HepG2 (cell line): ENCODE results near the gene ARHGAP23. TPM values are rescaled to one million over a fixed set of nuclear protein-coding genes. Genes with fewer than 3 reads are reported as not detected.

Experiments
- CBX1 ChIP-seq: IDR thresholded peaks from one replicate; pipeline ENCODE4 v1.6.1; 2016; ENCODE audit warnings: antibody characterized with exemption, low read depth
- CBX2 ChIP-seq, 2 experiments: fragments of 200-600 bp in 1 of 2; sonication (generic); formaldehyde crosslinking in 1 of 2; IDR thresholded peaks; 2 replicates each; pipeline versions ENCODE4 v1.7.0 to v1.8.1; 2018 to 2022; ENCODE audit warnings: low read depth in 2 of 2, low read length in 1 of 2, mild to moderate bottlenecking in 1 of 2, missing genetic modification reagents in 1 of 2
- CCAR2 ChIP-seq: fragments of 200-400 bp; formaldehyde crosslinking; optimal IDR thresholded peaks from 2 replicates; pipeline ENCODE3; 2018; ENCODE audit warnings: low read depth, mild to moderate bottlenecking, low read length, moderate library complexity
- NPAS2 ChIP-seq: sonication (generic); formaldehyde crosslinking; IDR thresholded peaks from 2 replicates; pipeline ENCODE4 v1.8.0; 2022; ENCODE audit warnings: mild to moderate bottlenecking, missing genetic modification reagents, borderline replicate concordance
- NRL ChIP-seq: sonication (generic); formaldehyde crosslinking; IDR thresholded peaks from 2 replicates; pipeline ENCODE4 v1.5.0; 2020; ENCODE audit warnings: missing genetic modification reagents, mild to moderate bottlenecking, moderate library complexity, borderline replicate concordance
- SMAD3 ChIP-seq: sonication (generic); formaldehyde crosslinking; IDR thresholded peaks from 2 replicates; pipeline ENCODE4 v1.4.0; 2020; ENCODE audit warnings: missing genetic modification reagents
- ZBTB38 ChIP-seq: sonication (generic); formaldehyde crosslinking; IDR thresholded peaks from 2 replicates; pipeline ENCODE4 v1.5.1; 2020; ENCODE audit warnings: mild to moderate bottlenecking, missing genetic modification reagents
- ZNF207 ChIP-seq: fragments of 450-650 bp; IDR thresholded peaks from 2 replicates; pipeline ENCODE4 v1.6.1; 2016; ENCODE audit warnings: antibody characterized with exemption, borderline replicate concordance
- ZNF335 ChIP-seq: sonication (generic); formaldehyde crosslinking; IDR thresholded peaks from 2 replicates; pipeline ENCODE4 v1.4.0; 2020; ENCODE audit warnings: missing genetic modification reagents
- ZNF430 ChIP-seq: sonication (generic); formaldehyde crosslinking; IDR thresholded peaks from 2 replicates; pipeline ENCODE4 v1.9.0; 2021; ENCODE audit warnings: mild to moderate bottlenecking, missing genetic modification reagents
- ZNF496 ChIP-seq: sonication (generic); formaldehyde crosslinking; IDR thresholded peaks from 2 replicates; pipeline ENCODE4 v1.8.1; 2023; ENCODE audit warnings: mild to moderate bottlenecking, moderate library complexity, missing genetic modification reagents; ENCODE audit not compliant: insufficient replicate concordance
- ZNF891 ChIP-seq: sonication (generic); formaldehyde crosslinking; IDR thresholded peaks from 2 replicates; pipeline ENCODE4 v1.5.0; 2020; ENCODE audit warnings: mild to moderate bottlenecking, missing genetic modification reagents
- polyA plus RNA-seq, 8 experiments: library from polyadenylated mRNA; depleted of rRNA in 3 of 8; stranded (reverse) in 7 of 8; unstranded in 1 of 8; fragments of >200 nt; fragmentation: Illumina TruSeq in 4 of 8; extraction: Trizol in 4 of 8; gene quantifications; 2 replicates each; pipeline versions ENCODE4 v1.2.1 to v1.2.3, GENCODE V29; 2011 to 2016; ENCODE audit warnings: low read depth in 4 of 8, missing spikeins in 1 of 8, mixed read lengths in 1 of 8; ENCODE audit not compliant: insufficient read depth in 1 of 8
- total RNA-seq, 5 experiments: library from RNA; depleted of rRNA; stranded (reverse); fragments of >200 nt; fragmentation: Illumina TruSeq; extraction: Trizol; gene quantifications; 2 replicates each; pipeline ENCODE4 v1.2.3, GENCODE V29; 2016; ENCODE audit warnings: low read depth in 1 of 5
- TF ChIP-seq, protein P1 (sequence below): IDR thresholded peaks from 2 replicates; pipeline ENCODE4 v1.6.1; 2016; ENCODE audit warnings: mild to moderate bottlenecking
- TF ChIP-seq, protein P2 (sequence below): sonication (generic); formaldehyde crosslinking; IDR thresholded peaks from 2 replicates; pipeline ENCODE4 v1.5.0; 2020; ENCODE audit warnings: mild to moderate bottlenecking, missing genetic modification reagents
- TF ChIP-seq, protein P3 (sequence below): sonication (generic); formaldehyde crosslinking; IDR thresholded peaks from 2 replicates; pipeline ENCODE4 v1.4.0; 2020; ENCODE audit warnings: missing genetic modification reagents
- TF ChIP-seq, protein P4 (sequence below): sonication (generic); formaldehyde crosslinking; IDR thresholded peaks from 2 replicates; pipeline ENCODE4 v1.5.1; 2020; ENCODE audit warnings: mild to moderate bottlenecking, missing genetic modification reagents, borderline replicate concordance
- TF ChIP-seq, protein P5 (sequence below): sonication (generic); formaldehyde crosslinking; IDR thresholded peaks from 2 replicates; pipeline ENCODE4 v1.5.0; 2020; ENCODE audit warnings: missing genetic modification reagents

ARHGAP23 gene
- total and polyA plus RNA-seq, 2 of the 13 experiments (the other 11 are each of a cell fraction or from before 2014, with no cell fraction given) = 0.03 TPM; not detected in 1

DNA sequence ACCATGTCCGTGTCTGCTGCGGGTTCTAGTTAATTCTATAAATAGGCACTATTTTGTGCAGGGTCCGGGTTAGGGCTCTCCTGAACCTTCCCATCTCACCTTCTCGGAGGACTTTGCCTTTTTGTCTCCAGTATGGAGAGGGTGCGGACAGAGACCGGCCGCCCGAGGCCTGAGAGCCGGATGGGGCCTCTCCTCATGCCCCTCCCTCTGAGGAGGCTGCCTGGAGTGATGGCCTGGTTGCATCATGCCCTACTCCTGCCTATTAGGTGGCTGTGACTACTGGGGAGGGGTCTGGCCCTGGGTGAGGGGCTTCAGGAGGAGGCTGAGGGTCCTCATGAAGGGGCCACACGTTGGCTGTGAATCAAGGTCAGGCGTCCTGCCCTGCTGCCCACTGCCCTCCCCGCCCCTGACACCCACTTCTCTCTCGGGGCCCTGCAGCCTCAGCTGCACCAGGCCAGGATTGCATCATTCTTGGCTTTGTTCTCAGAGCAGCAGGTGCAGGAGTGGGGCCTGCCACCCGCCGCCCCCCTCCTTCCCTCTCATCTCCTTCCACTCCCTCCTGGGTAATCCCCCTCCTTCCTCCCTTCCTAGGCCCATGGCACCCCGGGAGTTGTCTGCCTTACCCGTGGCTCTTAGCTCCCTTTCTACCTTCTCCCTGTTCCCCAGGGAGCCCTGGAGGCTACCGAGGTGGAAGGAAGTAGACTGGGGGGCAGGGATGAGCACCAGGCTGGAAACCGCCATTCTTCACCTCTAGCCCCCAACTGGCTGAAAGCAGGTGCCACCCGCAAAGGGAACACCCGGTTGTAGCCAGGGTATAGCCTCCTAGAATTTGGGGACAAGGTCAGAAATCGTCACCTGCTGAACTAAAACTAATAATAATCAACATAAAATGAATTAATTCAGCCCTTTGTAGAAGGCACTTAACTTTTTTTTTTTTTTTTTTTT is 12.7 kb upstream of the ARHGAP23 start (continued):
- TF ChIP-seq, protein P1, sequence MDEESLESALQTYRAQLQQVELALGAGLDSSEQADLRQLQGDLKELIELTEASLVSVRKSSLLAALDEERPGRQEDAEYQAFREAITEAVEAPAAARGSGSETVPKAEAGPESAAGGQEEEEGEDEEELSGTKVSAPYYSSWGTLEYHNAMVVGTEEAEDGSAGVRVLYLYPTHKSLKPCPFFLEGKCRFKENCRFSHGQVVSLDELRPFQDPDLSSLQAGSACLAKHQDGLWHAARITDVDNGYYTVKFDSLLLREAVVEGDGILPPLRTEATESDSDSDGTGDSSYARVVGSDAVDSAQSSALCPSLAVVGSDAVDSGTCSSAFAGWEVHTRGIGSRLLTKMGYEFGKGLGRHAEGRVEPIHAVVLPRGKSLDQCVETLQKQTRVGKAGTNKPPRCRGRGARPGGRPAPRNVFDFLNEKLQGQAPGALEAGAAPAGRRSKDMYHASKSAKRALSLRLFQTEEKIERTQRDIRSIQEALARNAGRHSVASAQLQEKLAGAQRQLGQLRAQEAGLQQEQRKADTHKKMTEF (CRISPR knock-in tag) = peak; percentile 43
- TF ChIP-seq ZBTB38 (no peak), NRL (CRISPR knock-in tag) (peak; percentile 41; the same call in 1 of the 2 replicates), NPAS2 (CRISPR knock-in tag) (no peak), ZNF207 (no peak), CCAR2 (peak; percentile 10), ZNF891 (peak; percentile 93), ZNF335 (peak; percentile 87), CBX1 (peak; percentile 83), CBX2 (IDR thresholded peaks at IDR 0.05; ENCODE audit: low read depth, low read length) (no peak), CBX2 (CRISPR knock-in tag; IDR thresholded peaks at IDR 0.05; ENCODE audit: low read depth) (0 out of 2 replicates have a peak, but pooled peaks have one; percentile 35), ZNF430 (no peak), ZNF496 (CRISPR knock-in tag) (no peak), SMAD3 (CRISPR knock-in tag) (peak; percentile 60; the same call in 1 of the 2 replicates)
- TF ChIP-seq, protein P2, sequence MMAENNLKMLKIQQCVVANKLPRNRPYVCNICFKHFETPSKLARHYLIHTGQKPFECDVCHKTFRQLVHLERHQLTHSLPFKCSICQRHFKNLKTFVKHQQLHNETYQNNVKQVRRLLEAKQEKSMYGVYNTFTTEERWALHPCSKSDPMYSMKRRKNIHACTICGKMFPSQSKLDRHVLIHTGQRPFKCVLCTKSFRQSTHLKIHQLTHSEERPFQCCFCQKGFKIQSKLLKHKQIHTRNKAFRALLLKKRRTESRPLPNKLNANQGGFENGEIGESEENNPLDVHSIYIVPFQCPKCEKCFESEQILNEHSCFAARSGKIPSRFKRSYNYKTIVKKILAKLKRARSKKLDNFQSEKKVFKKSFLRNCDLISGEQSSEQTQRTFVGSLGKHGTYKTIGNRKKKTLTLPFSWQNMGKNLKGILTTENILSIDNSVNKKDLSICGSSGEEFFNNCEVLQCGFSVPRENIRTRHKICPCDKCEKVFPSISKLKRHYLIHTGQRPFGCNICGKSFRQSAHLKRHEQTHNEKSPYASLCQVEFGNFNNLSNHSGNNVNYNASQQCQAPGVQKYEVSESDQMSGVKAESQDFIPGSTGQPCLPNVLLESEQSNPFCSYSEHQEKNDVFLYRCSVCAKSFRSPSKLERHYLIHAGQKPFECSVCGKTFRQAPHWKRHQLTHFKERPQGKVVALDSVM (CRISPR knock-in tag) = peak; percentile 73; the same call in 1 of the 2 replicates
- TF ChIP-seq, protein P3, sequence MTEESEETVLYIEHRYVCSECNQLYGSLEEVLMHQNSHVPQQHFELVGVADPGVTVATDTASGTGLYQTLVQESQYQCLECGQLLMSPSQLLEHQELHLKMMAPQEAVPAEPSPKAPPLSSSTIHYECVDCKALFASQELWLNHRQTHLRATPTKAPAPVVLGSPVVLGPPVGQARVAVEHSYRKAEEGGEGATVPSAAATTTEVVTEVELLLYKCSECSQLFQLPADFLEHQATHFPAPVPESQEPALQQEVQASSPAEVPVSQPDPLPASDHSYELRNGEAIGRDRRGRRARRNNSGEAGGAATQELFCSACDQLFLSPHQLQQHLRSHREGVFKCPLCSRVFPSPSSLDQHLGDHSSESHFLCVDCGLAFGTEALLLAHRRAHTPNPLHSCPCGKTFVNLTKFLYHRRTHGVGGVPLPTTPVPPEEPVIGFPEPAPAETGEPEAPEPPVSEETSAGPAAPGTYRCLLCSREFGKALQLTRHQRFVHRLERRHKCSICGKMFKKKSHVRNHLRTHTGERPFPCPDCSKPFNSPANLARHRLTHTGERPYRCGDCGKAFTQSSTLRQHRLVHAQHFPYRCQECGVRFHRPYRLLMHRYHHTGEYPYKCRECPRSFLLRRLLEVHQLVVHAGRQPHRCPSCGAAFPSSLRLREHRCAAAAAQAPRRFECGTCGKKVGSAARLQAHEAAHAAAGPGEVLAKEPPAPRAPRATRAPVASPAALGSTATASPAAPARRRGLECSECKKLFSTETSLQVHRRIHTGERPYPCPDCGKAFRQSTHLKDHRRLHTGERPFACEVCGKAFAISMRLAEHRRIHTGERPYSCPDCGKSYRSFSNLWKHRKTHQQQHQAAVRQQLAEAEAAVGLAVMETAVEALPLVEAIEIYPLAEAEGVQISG (CRISPR knock-in tag) = peak; percentile 48; the same call in 1 of the 2 replicates
- TF ChIP-seq, protein P4, sequence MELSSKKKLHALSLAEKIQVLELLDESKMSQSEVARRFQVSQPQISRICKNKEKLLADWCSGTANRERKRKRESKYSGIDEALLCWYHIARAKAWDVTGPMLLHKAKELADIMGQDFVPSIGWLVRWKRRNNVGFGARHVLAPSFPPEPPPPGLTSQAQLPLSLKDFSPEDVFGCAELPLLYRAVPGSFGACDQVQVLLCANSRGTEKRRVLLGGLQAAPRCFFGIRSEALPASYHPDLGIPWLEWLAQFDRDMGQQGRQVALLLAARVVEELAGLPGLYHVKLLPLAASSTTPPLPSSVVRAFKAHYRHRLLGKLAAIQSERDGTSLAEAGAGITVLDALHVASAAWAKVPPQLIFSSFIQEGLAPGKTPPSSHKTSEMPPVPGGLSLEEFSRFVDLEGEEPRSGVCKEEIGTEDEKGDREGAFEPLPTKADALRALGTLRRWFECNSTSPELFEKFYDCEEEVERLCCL (CRISPR knock-in tag) = no peak
- TF ChIP-seq, protein P5, sequence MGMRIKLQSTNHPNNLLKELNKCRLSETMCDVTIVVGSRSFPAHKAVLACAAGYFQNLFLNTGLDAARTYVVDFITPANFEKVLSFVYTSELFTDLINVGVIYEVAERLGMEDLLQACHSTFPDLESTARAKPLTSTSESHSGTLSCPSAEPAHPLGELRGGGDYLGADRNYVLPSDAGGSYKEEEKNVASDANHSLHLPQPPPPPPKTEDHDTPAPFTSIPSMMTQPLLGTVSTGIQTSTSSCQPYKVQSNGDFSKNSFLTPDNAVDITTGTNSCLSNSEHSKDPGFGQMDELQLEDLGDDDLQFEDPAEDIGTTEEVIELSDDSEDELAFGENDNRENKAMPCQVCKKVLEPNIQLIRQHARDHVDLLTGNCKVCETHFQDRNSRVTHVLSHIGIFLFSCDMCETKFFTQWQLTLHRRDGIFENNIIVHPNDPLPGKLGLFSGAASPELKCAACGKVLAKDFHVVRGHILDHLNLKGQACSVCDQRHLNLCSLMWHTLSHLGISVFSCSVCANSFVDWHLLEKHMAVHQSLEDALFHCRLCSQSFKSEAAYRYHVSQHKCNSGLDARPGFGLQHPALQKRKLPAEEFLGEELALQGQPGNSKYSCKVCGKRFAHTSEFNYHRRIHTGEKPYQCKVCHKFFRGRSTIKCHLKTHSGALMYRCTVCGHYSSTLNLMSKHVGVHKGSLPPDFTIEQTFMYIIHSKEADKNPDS (CRISPR knock-in tag) = 0 out of 2 replicates have a peak, but pooled peaks have one; percentile 43
